Effector memory CD4-positive, alpha-beta T cell (primary cell): Measurements from ENCODE around the gene CP.

Source experiments
- DNase-seq, 3 donors: peaks; one replicate each; pipeline ENCODE4 v3.0.0-alpha.2; 2020
- H3K27ac ChIP-seq: 2 replicates; pipeline ENCODE4 v1.7.0; 2013; ENCODE audit warnings: mild to moderate bottlenecking, low read length, moderate library complexity; ENCODE audit not compliant: insufficient read depth, poor library complexity, severe bottlenecking
- H3K27me3 ChIP-seq: replicated peaks from 2 replicates; pipeline ENCODE4 v1.7.0; 2013; ENCODE audit warnings: mild to moderate bottlenecking, low read length; ENCODE audit not compliant: insufficient read depth, control insufficient read depth, poor library complexity, severe bottlenecking
- H3K36me3 ChIP-seq: 2 replicates; pipeline ENCODE4 v1.7.0; 2013; ENCODE audit warnings: mild to moderate bottlenecking, low read length, moderate library complexity; ENCODE audit not compliant: control insufficient read depth, insufficient read depth
- H3K4me1 ChIP-seq: 2 replicates; pipeline ENCODE4 v1.7.0; 2013; ENCODE audit warnings: low read length, mild to moderate bottlenecking; ENCODE audit not compliant: control insufficient read depth, insufficient read depth, poor library complexity, severe bottlenecking
- H3K4me3 ChIP-seq: 2 replicates; pipeline ENCODE4 v1.7.0; 2013; ENCODE audit warnings: low read length, low read depth, mild to moderate bottlenecking; ENCODE audit not compliant: insufficient read depth, poor library complexity, severe bottlenecking
- H3K9me3 ChIP-seq: 2 replicates; pipeline ENCODE4 v1.7.0; 2013; ENCODE audit warnings: mild to moderate bottlenecking, low read length, moderate library complexity; ENCODE audit not compliant: control insufficient read depth

Gene CP

GRCh38 chr3:149195221-149195620 is 26.4 kb downstream of the CP start:
- Histone ChIP-seq H3K4me3 (no peak overlapping the region), H3K36me3 (no peaks in the 10 kb centered on the region), H3K27ac (no peak overlapping the region), H3K27me3 (no peaks in the 10 kb centered on the region), H3K9me3 (no peaks in the 10 kb centered on the region), H3K4me1 (no peaks in the 10 kb centered on the region)
- no peak for DNase-seq

DNA sequence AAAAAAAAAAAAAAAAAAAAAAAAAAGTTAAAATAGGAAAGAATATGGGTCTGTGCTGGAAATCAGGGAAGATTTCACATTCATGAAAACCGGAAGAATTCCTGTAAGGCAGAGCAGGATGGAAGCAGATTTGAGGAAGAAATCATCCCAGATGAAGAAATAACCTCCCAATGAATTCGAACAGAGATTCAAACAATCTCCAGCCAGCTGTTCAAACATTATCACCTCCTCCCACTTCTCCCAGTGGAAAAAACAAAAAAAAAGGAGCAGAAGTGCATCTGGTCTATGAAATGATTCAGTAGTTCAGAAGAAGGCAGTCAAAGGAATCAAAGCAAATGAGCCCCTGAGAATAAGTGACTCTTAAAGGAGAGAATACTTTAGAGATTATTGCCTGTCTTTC is 33.1 kb downstream of the CP start:
- Histone ChIP-seq H3K27ac (no peak overlapping the region), H3K4me3 (no peak overlapping the region), H3K36me3 (no peaks in the 10 kb centered on the region), H3K4me1 (no peaks in the 10 kb centered on the region), H3K9me3 (no peaks in the 10 kb centered on the region), H3K27me3 (no peaks in the 10 kb centered on the region)
- no peak for DNase-seq

- Histone ChIP-seq H3K4me1 (no peaks in the 10 kb centered on the region), H3K36me3 (no peaks in the 10 kb centered on the region), H3K4me3 (no peak overlapping the region), H3K9me3 (no peaks in the 10 kb centered on the region), H3K27me3 (no peaks in the 10 kb centered on the region), H3K27ac (no peak overlapping the region)
- no peak for DNase-seq
Measured at GRCh38 chr3:149186721-149187120, 34.9 kb downstream of the CP start.

DNA sequence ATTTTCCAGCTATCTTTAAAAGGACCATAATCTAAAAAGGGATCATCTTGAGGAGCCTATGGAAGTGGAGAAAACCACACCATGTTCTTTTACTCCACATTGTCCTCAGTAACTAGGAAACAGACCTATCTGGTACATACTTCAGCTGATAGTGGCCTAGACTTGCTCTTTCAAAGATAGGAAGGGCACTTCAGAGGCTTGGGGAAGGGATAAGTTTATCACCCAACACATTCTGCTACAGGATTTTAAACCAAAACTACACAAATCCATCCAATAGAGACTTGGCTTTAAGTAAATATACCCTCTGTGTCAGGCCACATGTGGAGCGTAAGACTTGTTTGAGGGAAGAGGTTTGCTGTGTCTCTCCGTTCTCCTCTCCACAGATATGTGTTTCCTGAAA is 35.4 kb downstream of the CP start:
- no peak for DNase-seq
- no peaks in the 10 kb centered on the region for H3K9me3 ChIP-seq
- no peaks in the 10 kb centered on the region for H3K27me3 ChIP-seq
- no peak overlapping the region for H3K27ac ChIP-seq
- no peaks in the 10 kb centered on the region for H3K4me1 ChIP-seq
- no peaks in the 10 kb centered on the region for H3K36me3 ChIP-seq
- H3K4me3 ChIP-seq: no peak overlapping the region

DNA sequence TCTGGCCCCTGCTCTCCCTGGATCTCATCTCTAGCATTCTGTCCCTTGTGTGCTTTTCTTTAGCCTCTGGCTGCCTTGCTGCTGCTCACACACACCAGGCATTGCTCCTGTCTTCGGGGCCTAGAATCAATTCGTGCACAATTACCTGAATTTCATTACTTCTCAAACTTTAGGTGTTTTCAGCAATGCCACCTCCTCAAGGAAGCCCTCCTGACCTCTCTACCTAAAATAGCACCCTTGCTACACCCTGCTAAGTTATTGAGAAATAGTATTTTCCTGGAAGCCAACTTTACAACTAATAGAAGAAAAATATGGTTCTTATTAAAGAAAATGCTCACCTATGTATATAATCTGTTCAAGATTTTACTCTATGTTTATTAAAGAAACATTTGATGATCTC is 40.4 kb downstream of the CP start:
- peaks cover 3% of the 10 kb centered on the region for H3K36me3 ChIP-seq
- no peak overlapping the region for H3K27ac ChIP-seq
- no peaks in the 10 kb centered on the region for H3K9me3 ChIP-seq
- H3K4me1 ChIP-seq: no peaks in the 10 kb centered on the region
- no peak overlapping the region for H3K4me3 ChIP-seq
- no peaks in the 10 kb centered on the region for H3K27me3 ChIP-seq
- no peak for DNase-seq

- Histone ChIP-seq H3K4me3 (no peak overlapping the region), H3K36me3 (peaks cover 6% of the 10 kb centered on the region), H3K9me3 (no peaks in the 10 kb centered on the region), H3K27ac (no peak overlapping the region), H3K4me1 (no peaks in the 10 kb centered on the region), H3K27me3 (no peaks in the 10 kb centered on the region)
- DNase-seq: no peak
Measured at GRCh38 chr3:149180057-149180573, 41.5 kb downstream of the CP start.

- no peaks in the 10 kb centered on the region for H3K27me3 ChIP-seq
- DNase-seq: no peak
- no peaks in the 10 kb centered on the region for H3K4me1 ChIP-seq
- no peak overlapping the region for H3K27ac ChIP-seq
- H3K36me3 ChIP-seq: peaks cover 6% of the 10 kb centered on the region
- H3K9me3 ChIP-seq: no peaks in the 10 kb centered on the region
- no peak overlapping the region for H3K4me3 ChIP-seq
Measured at GRCh38 chr3:149179220-149179619, 42.4 kb downstream of the CP start.

- Histone ChIP-seq H3K4me3 (no peak overlapping the region), H3K27me3 (no peaks in the 10 kb centered on the region), H3K4me1 (no peaks in the 10 kb centered on the region), H3K36me3 (peaks cover 12% of the 10 kb centered on the region), H3K9me3 (no peaks in the 10 kb centered on the region), H3K27ac (no peak overlapping the region)
- no peak for DNase-seq
Measured at GRCh38 chr3:149177122-149177521, 44.5 kb downstream of the CP start.

DNA sequence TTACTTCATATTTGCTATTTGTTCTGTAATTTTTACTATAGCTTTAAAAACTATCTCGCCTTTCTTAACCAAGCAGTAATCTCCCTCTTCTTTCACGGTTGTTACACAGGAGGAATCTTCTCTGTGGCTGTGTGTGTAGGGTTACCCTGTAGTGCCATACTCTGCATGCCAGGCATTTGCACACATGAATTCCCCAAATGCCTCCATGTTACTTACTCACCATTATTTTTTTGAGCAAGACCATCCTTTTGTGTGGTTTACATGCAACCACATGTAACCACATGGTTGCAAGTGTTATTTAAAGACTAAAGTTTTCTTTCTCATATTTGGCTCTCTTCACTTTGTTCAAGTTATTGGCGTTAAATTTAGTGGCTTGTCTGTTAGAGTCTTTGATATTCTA is 46.7 kb downstream of the CP start:
- H3K36me3 ChIP-seq: peaks cover 18% of the 10 kb centered on the region
- no peak for DNase-seq
- no peak overlapping the region for H3K4me3 ChIP-seq

GRCh38 chr3:149170672-149171071 is 51.0 kb downstream of the CP start:
- DNase-seq: no peak
- Histone ChIP-seq H3K9me3 (no peaks in the 10 kb centered on the region), H3K4me1 (no peaks in the 10 kb centered on the region), H3K27me3 (no peaks in the 10 kb centered on the region), H3K4me3 (no peak overlapping the region), H3K27ac (no peak overlapping the region), H3K36me3 (peaks cover 39% of the 10 kb centered on the region)

More for the DNA sequence above, 46.7 kb downstream of the CP start:
- Histone ChIP-seq H3K27me3 (no peaks in the 10 kb centered on the region), H3K27ac (no peak overlapping the region), H3K9me3 (no peaks in the 10 kb centered on the region), H3K4me1 (no peaks in the 10 kb centered on the region)

- H3K27me3 ChIP-seq: no peaks in the 10 kb centered on the region
- DNase-seq: no peak
- H3K4me1 ChIP-seq: no peaks in the 10 kb centered on the region
- H3K27ac ChIP-seq: no peak overlapping the region
- peaks cover 51% of the 10 kb centered on the region for H3K36me3 ChIP-seq
- no peak overlapping the region for H3K4me3 ChIP-seq
- H3K9me3 ChIP-seq: no peaks in the 10 kb centered on the region
Measured at GRCh38 chr3:149167898-149168297, 53.7 kb downstream of the CP start.
